ENCODE measurements around the gene ZW10.
"Not testable (repeated sequence)": the region's sequence is repeated elsewhere in the genome, so short reads cannot be mapped to it uniquely, and the experiment has no call there.

ZW10 gene

DNA sequence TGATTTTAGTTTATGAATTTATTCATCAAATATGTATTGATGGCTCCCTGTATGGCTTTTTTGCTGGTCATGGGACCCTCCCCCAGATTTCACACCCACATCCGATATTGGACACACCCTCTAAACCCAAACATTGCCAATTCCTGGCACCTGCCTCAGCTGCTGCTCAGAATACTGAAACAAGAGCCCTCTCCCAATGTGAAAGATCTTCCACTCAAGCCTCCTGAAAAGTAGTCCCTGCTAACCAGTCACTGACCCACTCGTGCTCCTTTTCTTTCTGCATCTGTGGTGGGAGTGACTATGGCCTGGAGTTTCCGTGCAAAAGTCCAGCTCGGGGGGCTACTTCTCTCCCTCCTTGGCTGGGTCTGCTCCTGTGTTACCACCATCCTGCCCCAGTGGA, 6.0 kb upstream of the ZW10 start, which contains the start of gene CLDN25:
CLDN25 (plus strand) TSS at position 301 of the 400 bp plus-strand sequence; CDS start at position 301, 0 bp downstream.
- no peak within 1 kb of the TSS for H3K4me3 ChIP-seq (ENCODE audit: low read depth, low read length)
- no peak for TF ChIP-seq CTCF (conservative IDR thresholded peaks at IDR 0.05; ENCODE audit: low read depth, low read length)
- DNase-seq (ENCODE audit: low read depth): no peak

GRCh38 chr11:113778111-113778910, 4.8 kb upstream of the ZW10 start:
- H3K4me3 ChIP-seq (ENCODE audit: low read depth, low read length): no peak overlapping the region
- no peak for TF ChIP-seq CTCF (conservative IDR thresholded peaks at IDR 0.05; ENCODE audit: low read depth, low read length)

DNA sequence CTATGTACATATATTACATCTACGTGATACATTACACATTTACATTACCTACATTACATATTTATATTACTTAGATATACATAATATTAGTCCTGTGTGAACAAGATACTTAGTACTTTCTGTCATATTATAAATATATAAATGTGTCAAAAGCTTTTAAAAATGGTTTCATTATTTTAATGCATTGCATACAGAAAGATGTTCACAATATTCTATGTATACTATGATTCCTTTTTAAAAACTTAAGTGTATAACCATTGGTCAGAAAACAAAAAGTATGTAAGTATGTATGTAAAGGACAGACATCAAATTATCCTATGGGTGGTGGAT, 647 bp upstream of the ZW10 start:
- H3K4me3 ChIP-seq (ENCODE audit: low read depth, low read length): peak overlapping the region; percentile 76
- no peak for TF ChIP-seq CTCF (conservative IDR thresholded peaks at IDR 0.05; ENCODE audit: low read depth, low read length)
- no peak for DNase-seq (ENCODE audit: low read depth)

More at GRCh38 chr11:113778111-113778910, 4.8 kb upstream of the ZW10 start:
- DNase-seq (ENCODE audit: low read depth): peak; percentile 5

GRCh38 chr11:113773092-113773415, 438 bp downstream of the ZW10 start:
- H3K4me3 ChIP-seq (ENCODE audit: low read depth, low read length): peak overlapping the region; percentile 76

DNA sequence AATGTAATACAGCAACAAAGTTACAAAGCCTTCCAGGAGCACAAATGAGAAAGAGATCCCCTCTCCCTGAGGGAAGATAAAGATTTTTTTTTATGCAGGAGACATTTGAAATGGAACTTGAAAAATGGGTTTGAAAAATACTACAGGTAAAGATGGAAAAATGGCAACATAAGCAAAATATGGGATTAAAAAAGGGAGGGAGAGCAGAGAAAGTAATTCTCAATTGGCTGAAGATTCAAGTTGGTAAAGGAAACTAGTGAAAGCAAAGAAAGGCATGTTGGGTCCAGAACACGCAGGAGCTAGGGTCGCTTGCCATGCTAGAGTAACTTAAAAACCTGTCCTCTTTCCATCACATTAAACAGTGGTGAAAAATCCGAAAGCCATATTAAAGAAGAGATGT, 1.5 kb downstream of the ZW10 start:
- no peak overlapping the region for H3K4me3 ChIP-seq (ENCODE audit: low read depth, low read length)
- no peak for TF ChIP-seq CTCF (conservative IDR thresholded peaks at IDR 0.05; ENCODE audit: low read depth, low read length)
- DNase-seq (ENCODE audit: low read depth): no peak

More at GRCh38 chr11:113773092-113773415, 438 bp downstream of the ZW10 start:
- TF ChIP-seq CTCF (conservative IDR thresholded peaks at IDR 0.05; ENCODE audit: low read depth, low read length): no peak
- DNase-seq (ENCODE audit: low read depth): peak; percentile 19

DNA sequence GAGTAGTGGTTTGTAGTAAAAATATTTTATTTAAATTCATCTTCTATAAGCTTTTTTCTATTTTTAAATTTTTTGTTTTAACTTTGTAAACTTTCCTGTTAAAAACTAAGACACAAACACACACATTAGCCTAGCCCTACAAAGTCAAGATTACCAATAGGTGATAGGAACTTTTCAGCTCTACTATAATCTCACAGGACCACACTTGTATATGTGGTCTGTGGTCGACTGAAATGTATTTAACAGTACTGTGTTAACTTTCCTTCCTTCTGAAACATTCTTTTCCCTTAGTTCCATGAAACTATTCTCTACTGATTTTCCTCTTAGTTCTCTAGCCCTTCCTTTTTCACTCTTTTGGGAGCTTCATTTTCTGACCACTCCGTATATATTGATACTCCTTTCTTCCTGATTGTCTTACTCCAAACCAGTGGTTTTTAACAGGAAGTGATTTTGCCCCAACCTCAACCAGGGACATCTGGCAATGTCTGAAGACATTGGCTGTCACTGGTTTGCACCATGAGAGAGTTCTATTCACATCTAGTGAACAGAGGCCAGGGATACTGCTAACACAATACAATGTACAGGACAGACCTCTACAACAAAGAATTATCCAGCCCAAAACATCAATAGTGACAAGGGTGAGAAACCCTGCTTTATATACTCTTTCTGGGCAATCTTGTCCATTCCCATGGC, 8.8 kb downstream of the ZW10 start:
- no peak overlapping the region for H3K4me3 ChIP-seq (ENCODE audit: low read depth, low read length)
- DNase-seq (ENCODE audit: low read depth): no peak
- TF ChIP-seq CTCF (conservative IDR thresholded peaks at IDR 0.05; ENCODE audit: low read depth, low read length): no peak

GRCh38 chr11:113763040-113763439, 10.5 kb downstream of the ZW10 start:
- not testable (repeated sequence) for H3K4me3 ChIP-seq (ENCODE audit: low read depth, low read length); DNase-seq (ENCODE audit: low read depth)

Data from choroid plexus epithelial cell (primary cell).